Thyroid gland (tissue), 4 donors: ENCODE data around the gene KLHL21.

Experiments
- POLR2A ChIP-seq, 2 donors: fragments of 450-650 bp; IDR thresholded peaks; one replicate each; pipeline ENCODE4 v1.6.1; 2017; ENCODE audit warnings: antibody characterized with exemption in 2 of 2, mild to moderate bottlenecking in 2 of 2, moderate library complexity in 1 of 2
- TF ChIP-seq, protein P1 (sequence below), 6 experiments: fragments of 200-600 bp in 3 of 6; fragments of 450-650 bp in 3 of 6; sonication (generic) in 3 of 6; IDR thresholded peaks; one replicate each; pipeline ENCODE4 v1.5.1; 2016 to 2019; ENCODE audit warnings: antibody characterized with exemption in 6 of 6, mild to moderate bottlenecking in 2 of 6, inconsistent platforms in 1 of 6, moderate library complexity in 1 of 6

DNA sequence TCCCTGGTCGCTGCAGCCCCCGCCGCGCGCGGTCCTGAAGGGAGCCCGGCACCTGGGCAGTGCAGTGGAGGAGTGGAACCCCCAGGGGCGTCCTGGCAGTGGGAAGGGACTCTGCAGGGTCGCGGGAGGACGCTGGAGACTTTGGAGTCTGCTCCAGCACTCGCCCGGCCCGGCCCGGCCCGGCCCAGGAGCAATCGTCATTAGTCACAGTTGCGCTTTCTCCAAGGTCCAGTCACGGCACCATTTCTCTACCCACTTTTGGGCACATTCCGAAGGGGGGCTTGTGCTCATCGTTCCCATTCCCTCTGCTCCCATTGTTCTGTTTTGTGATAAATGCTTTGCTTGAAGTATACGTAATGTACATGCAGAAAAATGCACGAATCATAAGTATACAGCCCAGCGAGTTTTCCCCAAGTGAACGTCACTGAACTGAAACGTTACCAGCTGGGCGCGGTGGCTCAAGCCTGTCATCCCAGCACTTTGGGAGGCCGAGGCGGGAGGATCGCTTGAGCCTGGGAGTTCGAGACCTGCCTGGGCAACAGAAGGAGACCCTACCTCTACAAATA, 23.0 kb upstream of the KLHL21 start:
- TF ChIP-seq, protein P1, sequence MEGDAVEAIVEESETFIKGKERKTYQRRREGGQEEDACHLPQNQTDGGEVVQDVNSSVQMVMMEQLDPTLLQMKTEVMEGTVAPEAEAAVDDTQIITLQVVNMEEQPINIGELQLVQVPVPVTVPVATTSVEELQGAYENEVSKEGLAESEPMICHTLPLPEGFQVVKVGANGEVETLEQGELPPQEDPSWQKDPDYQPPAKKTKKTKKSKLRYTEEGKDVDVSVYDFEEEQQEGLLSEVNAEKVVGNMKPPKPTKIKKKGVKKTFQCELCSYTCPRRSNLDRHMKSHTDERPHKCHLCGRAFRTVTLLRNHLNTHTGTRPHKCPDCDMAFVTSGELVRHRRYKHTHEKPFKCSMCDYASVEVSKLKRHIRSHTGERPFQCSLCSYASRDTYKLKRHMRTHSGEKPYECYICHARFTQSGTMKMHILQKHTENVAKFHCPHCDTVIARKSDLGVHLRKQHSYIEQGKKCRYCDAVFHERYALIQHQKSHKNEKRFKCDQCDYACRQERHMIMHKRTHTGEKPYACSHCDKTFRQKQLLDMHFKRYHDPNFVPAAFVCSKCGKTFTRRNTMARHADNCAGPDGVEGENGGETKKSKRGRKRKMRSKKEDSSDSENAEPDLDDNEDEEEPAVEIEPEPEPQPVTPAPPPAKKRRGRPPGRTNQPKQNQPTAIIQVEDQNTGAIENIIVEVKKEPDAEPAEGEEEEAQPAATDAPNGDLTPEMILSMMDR (IDR thresholded peaks at IDR 0.05) = no peak
- no peak for TF ChIP-seq POLR2A (IDR thresholded peaks at IDR 0.05)
